ENCODE data around the gene LDLR.
"Not testable (repeated sequence)": the region's sequence is repeated elsewhere in the genome, so short reads cannot be mapped to it uniquely, and the experiment has no call there.

Gene LDLR

GRCh38 chr19:11136400-11137101, 47.3 kb downstream of the LDLR start:
- Mint-ChIP-seq H3K36me3 (ENCODE audit: low read depth) (peaks cover 36% of the 10 kb centered on the region), H3K4me3 (no peak overlapping the region), H3K9me3 (no peaks in the 10 kb centered on the region), H3K27me3 (ENCODE audit: low read depth, poor library complexity) (no peaks in the 10 kb centered on the region), H3K4me1 (peaks cover 29% of the 10 kb centered on the region), H3K27ac (no peak overlapping the region)
- no peak for TF ChIP-seq CTCF (IDR thresholded peaks at IDR 0.05)
- no peak for DNase-seq

GRCh38 chr19:11137542-11138384, 48.5 kb downstream of the LDLR start:
- Mint-ChIP-seq H3K4me3 (peak overlapping the region; percentile 82), H3K27me3 (ENCODE audit: low read depth, poor library complexity) (no peaks in the 10 kb centered on the region), H3K9me3 (no peaks in the 10 kb centered on the region)

GRCh38 chr19:11138601-11139300, 49.5 kb downstream of the LDLR start:
- no peak for TF ChIP-seq CTCF (IDR thresholded peaks at IDR 0.05)
- Mint-ChIP-seq H3K4me3 (peak overlapping the region; percentile 50), H3K27ac (no peak overlapping the region), H3K4me1 (peaks cover 45% of the 10 kb centered on the region), H3K36me3 (ENCODE audit: low read depth) (peaks cover 15% of the 10 kb centered on the region), H3K9me3 (no peaks in the 10 kb centered on the region), H3K27me3 (ENCODE audit: low read depth, poor library complexity) (no peaks in the 10 kb centered on the region)
- DNase-seq, result peak; percentile 49

More at GRCh38 chr19:11137542-11138384, 48.5 kb downstream of the LDLR start:
- peak; percentile 60 for TF ChIP-seq CTCF (IDR thresholded peaks at IDR 0.05)
- peaks cover 25% of the 10 kb centered on the region for H3K36me3 Mint-ChIP-seq (ENCODE audit: low read depth)
- H3K27ac Mint-ChIP-seq, result peak overlapping the region; percentile 54
- peaks cover 35% of the 10 kb centered on the region for H3K4me1 Mint-ChIP-seq
- peak; percentile 73 for DNase-seq

- H3K4me3 Mint-ChIP-seq; H3K9me3 Mint-ChIP-seq; H3K36me3 Mint-ChIP-seq (ENCODE audit: low read depth); H3K27me3 Mint-ChIP-seq (ENCODE audit: low read depth, poor library complexity); H3K27ac Mint-ChIP-seq; DNase-seq: not testable (repeated sequence)
- H3K4me1 Mint-ChIP-seq, result peaks cover 48% of the 10 kb centered on the region
Measured at GRCh38 chr19:11140023-11140538, 50.8 kb downstream of the LDLR start.

GRCh38 chr19:11140896-11141295, 51.6 kb downstream of the LDLR start:
- Mint-ChIP-seq H3K9me3 (peaks cover under 1% of the 10 kb centered on the region), H3K27ac (no peak overlapping the region), H3K4me3 (no peak overlapping the region), H3K4me1 (peaks cover 50% of the 10 kb centered on the region), H3K36me3 (ENCODE audit: low read depth) (peaks cover 11% of the 10 kb centered on the region), H3K27me3 (ENCODE audit: low read depth, poor library complexity) (no peaks in the 10 kb centered on the region)
- DNase-seq, result no peak
- no peak for TF ChIP-seq CTCF (IDR thresholded peaks at IDR 0.05)

Measured in nephron progenitor cell (in vitro differentiated cells).